ENCODE data around the gene AGBL1. TPM values are rescaled to one million over a fixed set of nuclear protein-coding genes. Genes with fewer than 3 reads are reported as not detected.

Gene AGBL1
- total and polyA plus RNA-seq, 9 donors = under 0.01 to 0.02 TPM; not detected in 7

- intact Hi-C loops (cut with DNase I) = no loop called here
- Histone ChIP-seq H3K27ac (no peak overlapping the region), H3K4me3 (no peak overlapping the region), H3K36me3 (no peaks in the 10 kb centered on the region), H3K4me1 (ENCODE audit: insufficient read depth) (no peaks in the 10 kb centered on the region), H3K27me3 (no peaks in the 10 kb centered on the region), H3K9me3 (no peaks in the 10 kb centered on the region)
- no peak for TF ChIP-seq EP300 (IDR thresholded peaks at IDR 0.05)
- TF ChIP-seq, protein P1, sequence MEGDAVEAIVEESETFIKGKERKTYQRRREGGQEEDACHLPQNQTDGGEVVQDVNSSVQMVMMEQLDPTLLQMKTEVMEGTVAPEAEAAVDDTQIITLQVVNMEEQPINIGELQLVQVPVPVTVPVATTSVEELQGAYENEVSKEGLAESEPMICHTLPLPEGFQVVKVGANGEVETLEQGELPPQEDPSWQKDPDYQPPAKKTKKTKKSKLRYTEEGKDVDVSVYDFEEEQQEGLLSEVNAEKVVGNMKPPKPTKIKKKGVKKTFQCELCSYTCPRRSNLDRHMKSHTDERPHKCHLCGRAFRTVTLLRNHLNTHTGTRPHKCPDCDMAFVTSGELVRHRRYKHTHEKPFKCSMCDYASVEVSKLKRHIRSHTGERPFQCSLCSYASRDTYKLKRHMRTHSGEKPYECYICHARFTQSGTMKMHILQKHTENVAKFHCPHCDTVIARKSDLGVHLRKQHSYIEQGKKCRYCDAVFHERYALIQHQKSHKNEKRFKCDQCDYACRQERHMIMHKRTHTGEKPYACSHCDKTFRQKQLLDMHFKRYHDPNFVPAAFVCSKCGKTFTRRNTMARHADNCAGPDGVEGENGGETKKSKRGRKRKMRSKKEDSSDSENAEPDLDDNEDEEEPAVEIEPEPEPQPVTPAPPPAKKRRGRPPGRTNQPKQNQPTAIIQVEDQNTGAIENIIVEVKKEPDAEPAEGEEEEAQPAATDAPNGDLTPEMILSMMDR (IDR thresholded peaks at IDR 0.05) = no peak
- TF ChIP-seq POLR2A (IDR thresholded peaks at IDR 0.05) = no peak
- 85 to 92% (median 89%) methylated on average over 3 of the region's 3 CpGs for WGBS, 3 donors
- no peak for DNase-seq
These were observed 677.0 kb downstream of the AGBL1 start for GRCh38 chr15:86756688-86757087.

- no peak overlapping the region for H3K4me3 ChIP-seq
- H3K36me3 ChIP-seq = no peaks in the 10 kb centered on the region
- intact Hi-C loops (cut with DNase I) = no loop called here
- no peak for DNase-seq
- no peaks in the 10 kb centered on the region for H3K27me3 ChIP-seq
- no peak overlapping the region for H3K27ac ChIP-seq
- H3K4me1 ChIP-seq (ENCODE audit: insufficient read depth) = no peaks in the 10 kb centered on the region
- no peaks in the 10 kb centered on the region for H3K9me3 ChIP-seq
- 30 to 41% (median 38%) methylated on average over 5 of the region's 5 CpGs for WGBS, 3 donors
- TF ChIP-seq EP300 (IDR thresholded peaks at IDR 0.05) = no peak
- TF ChIP-seq POLR2A (IDR thresholded peaks at IDR 0.05) = no peak
- TF ChIP-seq, protein P1 (IDR thresholded peaks at IDR 0.05) = no peak
These were observed 680.3 kb downstream of the AGBL1 start for GRCh38 chr15:86759800-86760523.

- TF ChIP-seq EP300 (IDR thresholded peaks at IDR 0.05) (no peak), POLR2A (IDR thresholded peaks at IDR 0.05) (no peak)
- TF ChIP-seq, protein P1 (IDR thresholded peaks at IDR 0.05) = no peak
- no peaks in the 10 kb centered on the region for H3K9me3 ChIP-seq
- H3K27me3 ChIP-seq = no peaks in the 10 kb centered on the region
- H3K27ac ChIP-seq = no peak overlapping the region
- WGBS, 3 donors = 56 to 77% (median 56%) methylated on average over 2 of the region's 2 CpGs
- H3K36me3 ChIP-seq = no peaks in the 10 kb centered on the region
- DNase-seq = no peak
- H3K4me1 ChIP-seq (ENCODE audit: insufficient read depth) = no peaks in the 10 kb centered on the region
- no peak overlapping the region for H3K4me3 ChIP-seq
- intact Hi-C loops (cut with DNase I) = no loop called here
These were observed 683.2 kb downstream of the AGBL1 start for GRCh38 chr15:86762874-86763273.

- Histone ChIP-seq H3K9me3 (no peaks in the 10 kb centered on the region), H3K4me1 (ENCODE audit: insufficient read depth) (no peaks in the 10 kb centered on the region), H3K27ac (no peak overlapping the region), H3K4me3 (no peak overlapping the region), H3K27me3 (no peaks in the 10 kb centered on the region), H3K36me3 (no peaks in the 10 kb centered on the region)
- WGBS, 3 donors = 69 to 82% (median 71%) methylated on average over 3 of the region's 3 CpGs
- TF ChIP-seq, protein P1 (IDR thresholded peaks at IDR 0.05) = no peak
- no peak for TF ChIP-seq POLR2A (IDR thresholded peaks at IDR 0.05)
- TF ChIP-seq EP300 (IDR thresholded peaks at IDR 0.05) = no peak
- DNase-seq = no peak
- intact Hi-C loops (cut with DNase I) = no loop called here
These were observed 684.4 kb downstream of the AGBL1 start for GRCh38 chr15:86764021-86764420.
